ENCODE data around the gene INHA. TPM values are rescaled to one million over a fixed set of nuclear protein-coding genes. Genes with fewer than 3 reads are reported as not detected.

Gene INHA
- total RNA-seq, 1 experiment from 2014 or later, result not detected

DNA sequence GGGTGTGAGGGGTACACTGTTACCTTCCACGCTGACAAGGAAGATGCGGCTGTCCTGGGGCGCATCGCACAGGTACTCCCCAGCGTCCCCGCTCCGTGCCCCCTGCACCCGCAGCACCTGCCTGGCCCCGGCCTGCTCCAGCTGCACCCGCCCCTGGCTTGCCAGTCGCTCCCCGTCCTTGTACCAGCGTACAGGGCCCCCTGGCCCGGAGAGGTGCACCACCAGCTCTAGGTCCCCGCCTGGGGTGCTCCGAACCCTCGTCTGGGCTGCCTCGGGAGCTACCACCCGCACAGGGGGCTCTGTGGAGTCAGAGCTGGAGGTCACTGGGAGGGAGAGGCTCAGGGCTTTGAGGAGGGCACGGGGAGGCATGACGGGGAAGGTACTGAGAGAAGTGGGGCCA is 14.8 kb upstream of the INHA start (continued):
- TF ChIP-seq, protein P1, sequence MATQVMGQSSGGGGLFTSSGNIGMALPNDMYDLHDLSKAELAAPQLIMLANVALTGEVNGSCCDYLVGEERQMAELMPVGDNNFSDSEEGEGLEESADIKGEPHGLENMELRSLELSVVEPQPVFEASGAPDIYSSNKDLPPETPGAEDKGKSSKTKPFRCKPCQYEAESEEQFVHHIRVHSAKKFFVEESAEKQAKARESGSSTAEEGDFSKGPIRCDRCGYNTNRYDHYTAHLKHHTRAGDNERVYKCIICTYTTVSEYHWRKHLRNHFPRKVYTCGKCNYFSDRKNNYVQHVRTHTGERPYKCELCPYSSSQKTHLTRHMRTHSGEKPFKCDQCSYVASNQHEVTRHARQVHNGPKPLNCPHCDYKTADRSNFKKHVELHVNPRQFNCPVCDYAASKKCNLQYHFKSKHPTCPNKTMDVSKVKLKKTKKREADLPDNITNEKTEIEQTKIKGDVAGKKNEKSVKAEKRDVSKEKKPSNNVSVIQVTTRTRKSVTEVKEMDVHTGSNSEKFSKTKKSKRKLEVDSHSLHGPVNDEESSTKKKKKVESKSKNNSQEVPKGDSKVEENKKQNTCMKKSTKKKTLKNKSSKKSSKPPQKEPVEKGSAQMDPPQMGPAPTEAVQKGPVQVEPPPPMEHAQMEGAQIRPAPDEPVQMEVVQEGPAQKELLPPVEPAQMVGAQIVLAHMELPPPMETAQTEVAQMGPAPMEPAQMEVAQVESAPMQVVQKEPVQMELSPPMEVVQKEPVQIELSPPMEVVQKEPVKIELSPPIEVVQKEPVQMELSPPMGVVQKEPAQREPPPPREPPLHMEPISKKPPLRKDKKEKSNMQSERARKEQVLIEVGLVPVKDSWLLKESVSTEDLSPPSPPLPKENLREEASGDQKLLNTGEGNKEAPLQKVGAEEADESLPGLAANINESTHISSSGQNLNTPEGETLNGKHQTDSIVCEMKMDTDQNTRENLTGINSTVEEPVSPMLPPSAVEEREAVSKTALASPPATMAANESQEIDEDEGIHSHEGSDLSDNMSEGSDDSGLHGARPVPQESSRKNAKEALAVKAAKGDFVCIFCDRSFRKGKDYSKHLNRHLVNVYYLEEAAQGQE (IDR thresholded peaks at IDR 0.05; ENCODE audit: low read depth), result no peak
- TF ChIP-seq, protein P2, sequence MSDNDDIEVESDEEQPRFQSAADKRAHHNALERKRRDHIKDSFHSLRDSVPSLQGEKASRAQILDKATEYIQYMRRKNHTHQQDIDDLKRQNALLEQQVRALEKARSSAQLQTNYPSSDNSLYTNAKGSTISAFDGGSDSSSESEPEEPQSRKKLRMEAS (IDR thresholded peaks at IDR 0.05), result no peak
- no peak for TF ChIP-seq EZH2 (IDR thresholded peaks at IDR 0.05)
- no peak for TF ChIP-seq POLR2A (IDR thresholded peaks at IDR 0.05; ENCODE audit: borderline replicate concordance, extremely low read depth, insufficient read depth, insufficient read length)

DNA sequence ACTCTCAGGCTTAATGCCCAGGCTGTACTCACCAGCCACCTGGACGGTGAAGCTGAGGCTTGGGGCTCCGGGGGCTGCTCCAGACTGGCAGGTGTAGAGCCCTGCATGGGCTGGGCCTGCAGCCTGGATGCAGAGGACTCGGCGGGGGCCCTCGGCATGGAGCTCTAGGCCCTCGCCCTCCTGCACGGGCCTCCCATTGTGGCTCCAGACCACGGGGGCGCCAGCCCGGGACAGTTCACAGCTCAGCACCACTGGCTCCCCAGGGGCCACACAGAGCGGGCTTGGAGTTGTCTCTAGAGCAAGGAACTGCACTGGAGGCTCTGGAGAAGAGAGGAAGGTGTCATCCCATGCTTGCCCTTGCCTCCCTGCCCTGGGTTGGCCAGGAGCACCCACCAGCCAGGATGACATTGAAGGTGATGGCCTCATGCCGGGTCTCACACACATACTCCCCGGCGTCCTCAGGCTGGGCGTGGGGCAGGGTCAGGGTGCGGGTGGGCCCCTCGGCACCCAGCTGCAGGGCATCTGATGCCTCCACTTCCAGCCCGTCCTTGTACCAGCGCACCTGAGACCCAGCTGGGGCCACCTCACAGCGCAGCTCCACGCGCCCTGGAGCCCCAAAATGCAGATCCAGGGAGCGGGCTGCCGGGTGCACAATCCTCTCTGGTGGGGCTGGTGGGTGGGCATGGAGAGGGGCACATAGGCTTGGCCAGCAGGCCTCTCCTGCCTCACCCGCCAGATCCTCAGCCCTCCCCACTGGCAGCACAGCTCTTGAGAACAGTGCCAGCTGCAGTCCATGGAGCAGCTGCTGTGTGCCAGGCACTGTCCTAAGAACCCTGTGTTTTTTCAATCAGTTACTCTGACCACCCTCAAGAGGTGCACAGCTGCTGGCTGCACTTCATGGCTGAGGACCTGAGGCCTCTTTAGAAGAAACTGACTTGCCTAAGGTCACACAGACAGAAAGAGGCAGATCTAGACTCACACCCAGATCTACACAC is 14.0 kb upstream of the INHA start:
- Histone ChIP-seq H3K4me2 (ENCODE audit: low read length) (no peak overlapping the region), H3K27me3 (ENCODE audit: insufficient read depth, low read length) (no peaks in the 10 kb centered on the region), H3K79me2 (ENCODE audit: insufficient read depth, low read length) (no peaks in the 10 kb centered on the region), H3K36me3 (ENCODE audit: control insufficient read depth in 1 of 2, insufficient read depth in 2 of 2, low read length in 2 of 2) (no peaks in the 10 kb centered on the region), H3K9me3 (ENCODE audit: control insufficient read depth in 1 of 2, insufficient read depth in 1 of 2, low read depth in 1 of 2, low read length in 2 of 2) (no peaks in the 10 kb centered on the region), H3K4me1 (ENCODE audit: control insufficient read depth in 1 of 2, insufficient read depth in 2 of 2, low read length in 2 of 2) (peaks cover 0 to 4% of the 10 kb centered on the region in 2 experiments; a peak in 1 of 4 replicates), H3K4me3 (replicated peaks in 1 of 2; ENCODE audit: low read depth in 1 of 2, low read length in 2 of 2) (no peak overlapping the region), H3K9ac (ENCODE audit: low read length) (no peak overlapping the region), H3K27ac (ENCODE audit: low read depth, low read length) (no peak overlapping the region), H2AFZ (ENCODE audit: low read depth, low read length, poor library complexity, severe bottlenecking) (no peak overlapping the region), H3K9me2 (ENCODE audit: insufficient read depth) (no peaks in the 10 kb centered on the region), H4K20me1 (ENCODE audit: insufficient read depth) (no peaks in the 10 kb centered on the region)
- DNase-seq (ENCODE audit: low read depth, low spot score) (no peak), ATAC-seq (no peak)
- ChIA-PET CTCF (no interaction called here), RAD21 (ENCODE audit: low non-redundant PET in 1 of 2, low total read pairs in 2 of 2, uncharacterized antibody in 2 of 2, unreplicated experiment in 2 of 2) (no interaction called here), POLR2A (no interaction called here)
- TF ChIP-seq, protein P2 (IDR thresholded peaks at IDR 0.05), result no peak
- TF ChIP-seq POLR2A (IDR thresholded peaks at IDR 0.05; ENCODE audit: borderline replicate concordance, extremely low read depth, insufficient read depth, insufficient read length) (no peak), RAD21 (IDR thresholded peaks at IDR 0.05; ENCODE audit: low read depth) (no peak), SP1 (IDR thresholded peaks at IDR 0.05; ENCODE audit: low read depth) (no peak), SRF (IDR thresholded peaks at IDR 0.05; ENCODE audit: low read depth) (no peak), FOSL1 (IDR thresholded peaks at IDR 0.05; ENCODE audit: low read depth) (no peak), ELF1 (IDR thresholded peaks at IDR 0.05; ENCODE audit: borderline replicate concordance, low read depth) (no peak), TCF7L2 (IDR thresholded peaks at IDR 0.05; ENCODE audit: borderline replicate concordance, extremely low read depth, insufficient read depth, insufficient read length) (no peak), EZH2 (IDR thresholded peaks at IDR 0.05) (no peak), JUND (IDR thresholded peaks at IDR 0.05) (no peak), ZFX (IDR thresholded peaks at IDR 0.05) (no peak), POLR2AphosphoS5 (IDR thresholded peaks at IDR 0.05; ENCODE audit: low read depth, low read length) (no peak), CBX3 (IDR thresholded peaks at IDR 0.05; ENCODE audit: low read depth) (no peak)
- TF ChIP-seq, protein P3, sequence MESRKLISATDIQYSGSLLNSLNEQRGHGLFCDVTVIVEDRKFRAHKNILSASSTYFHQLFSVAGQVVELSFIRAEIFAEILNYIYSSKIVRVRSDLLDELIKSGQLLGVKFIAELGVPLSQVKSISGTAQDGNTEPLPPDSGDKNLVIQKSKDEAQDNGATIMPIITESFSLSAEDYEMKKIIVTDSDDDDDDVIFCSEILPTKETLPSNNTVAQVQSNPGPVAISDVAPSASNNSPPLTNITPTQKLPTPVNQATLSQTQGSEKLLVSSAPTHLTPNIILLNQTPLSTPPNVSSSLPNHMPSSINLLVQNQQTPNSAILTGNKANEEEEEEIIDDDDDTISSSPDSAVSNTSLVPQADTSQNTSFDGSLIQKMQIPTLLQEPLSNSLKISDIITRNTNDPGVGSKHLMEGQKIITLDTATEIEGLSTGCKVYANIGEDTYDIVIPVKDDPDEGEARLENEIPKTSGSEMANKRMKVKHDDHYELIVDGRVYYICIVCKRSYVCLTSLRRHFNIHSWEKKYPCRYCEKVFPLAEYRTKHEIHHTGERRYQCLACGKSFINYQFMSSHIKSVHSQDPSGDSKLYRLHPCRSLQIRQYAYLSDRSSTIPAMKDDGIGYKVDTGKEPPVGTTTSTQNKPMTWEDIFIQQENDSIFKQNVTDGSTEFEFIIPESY (IDR thresholded peaks at IDR 0.05; ENCODE audit: extremely low read depth, insufficient replicate concordance, low read length), result no peak
- TF ChIP-seq, protein P4, sequence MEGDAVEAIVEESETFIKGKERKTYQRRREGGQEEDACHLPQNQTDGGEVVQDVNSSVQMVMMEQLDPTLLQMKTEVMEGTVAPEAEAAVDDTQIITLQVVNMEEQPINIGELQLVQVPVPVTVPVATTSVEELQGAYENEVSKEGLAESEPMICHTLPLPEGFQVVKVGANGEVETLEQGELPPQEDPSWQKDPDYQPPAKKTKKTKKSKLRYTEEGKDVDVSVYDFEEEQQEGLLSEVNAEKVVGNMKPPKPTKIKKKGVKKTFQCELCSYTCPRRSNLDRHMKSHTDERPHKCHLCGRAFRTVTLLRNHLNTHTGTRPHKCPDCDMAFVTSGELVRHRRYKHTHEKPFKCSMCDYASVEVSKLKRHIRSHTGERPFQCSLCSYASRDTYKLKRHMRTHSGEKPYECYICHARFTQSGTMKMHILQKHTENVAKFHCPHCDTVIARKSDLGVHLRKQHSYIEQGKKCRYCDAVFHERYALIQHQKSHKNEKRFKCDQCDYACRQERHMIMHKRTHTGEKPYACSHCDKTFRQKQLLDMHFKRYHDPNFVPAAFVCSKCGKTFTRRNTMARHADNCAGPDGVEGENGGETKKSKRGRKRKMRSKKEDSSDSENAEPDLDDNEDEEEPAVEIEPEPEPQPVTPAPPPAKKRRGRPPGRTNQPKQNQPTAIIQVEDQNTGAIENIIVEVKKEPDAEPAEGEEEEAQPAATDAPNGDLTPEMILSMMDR (IDR thresholded peaks at IDR 0.05 in 2 of 3, conservative IDR thresholded peaks at IDR 0.05 in 1 of 3; ENCODE audit: borderline replicate concordance in 1 of 3, insufficient read depth in 1 of 3, low read depth in 2 of 3, low read length in 2 of 3), result no peak
- no TSS peak for BruUV-seq (replicated peaks)
- intact Hi-C loops (cut with micrococcal nuclease), result no loop called here

All from HCT116 (cell line).